Activated B cell treated with CpG ODN at 0.5 μM for 24 hours (primary cell): ENCODE measurements around the gene SORL1. TPM values are rescaled to one million over a fixed set of nuclear protein-coding genes. Genes with fewer than 3 reads are reported as not detected.

Experiments used
- ATAC-seq: fragments of 200-7000 bp; cut with Tn5 transposase; one replicate; pipeline ENCODE4 v1.10.0; 2021; ENCODE audit warnings: low read depth, mild to moderate bottlenecking, moderate library complexity
- CTCF ChIA-PET: fragments of 350-600 bp; sonication (Branson Sonifier 250); formaldehyde crosslinking; loops from one replicate; lab custom pipeline; 2021; ENCODE audit warnings: antibody characterized with exemption; lab: Charles Lee
- POLR2A ChIA-PET: fragments of 350-600 bp; sonication (Branson Sonifier 250); formaldehyde crosslinking; loops from one replicate; lab custom pipeline; 2021; ENCODE audit warnings: antibody characterized with exemption; lab: Charles Lee
- DNase-seq: peaks from one replicate; pipeline ENCODE4 v3.0.0; 2022
- H3K27ac Mint-ChIP-seq: one replicate; pipeline ENCODE4 v1.8.0; 2020; ENCODE audit warnings: mixed read lengths
- H3K27me3 Mint-ChIP-seq: one replicate; pipeline ENCODE4 v1.8.0; 2021; ENCODE audit warnings: mixed read lengths
- H3K36me3 Mint-ChIP-seq: one replicate; pipeline ENCODE4 v1.8.0; 2021; ENCODE audit warnings: low read depth, mixed read lengths
- H3K4me1 Mint-ChIP-seq: one replicate; pipeline ENCODE4 v1.8.0; 2021; ENCODE audit warnings: mixed read lengths
- H3K4me3 Mint-ChIP-seq: one replicate; pipeline ENCODE4 v1.8.0; 2020; ENCODE audit warnings: mild to moderate bottlenecking, mixed read lengths
- H3K9me3 Mint-ChIP-seq: one replicate; pipeline ENCODE4 v1.8.0; 2020; ENCODE audit warnings: mixed read lengths
- intact Hi-C: fragments of 100-400 bp; cut with micrococcal nuclease; formaldehyde crosslinking; loops from one replicate; pipeline ENCODE4 v1.15.1; 2024
- total RNA-seq: library from RNA; stranded (reverse); gene quantifications from 2 replicates; pipeline ENCODE4 v1.2.3, GENCODE V29; 2022
- TF ChIP-seq, protein P1 (sequence below): fragments of 200-600 bp; IDR thresholded peaks from one replicate; pipeline ENCODE4 v1.8.0; 2022; ENCODE audit warnings: antibody characterized with exemption, mild to moderate bottlenecking

The SORL1 gene
- total RNA-seq, 1 donor from 2014 or later: 180 TPM

GRCh38 chr11:121618516-121618915 is 166.4 kb downstream of the SORL1 start:
- Mint-ChIP-seq H3K9me3 (no peaks in the 10 kb centered on the region), H3K27me3 (no peaks in the 10 kb centered on the region), H3K27ac (no peak overlapping the region), H3K4me3 (no peak overlapping the region), H3K4me1 (no peaks in the 10 kb centered on the region), H3K36me3 (peaks cover 99% of the 10 kb centered on the region)
- no peak for DNase-seq
- intact Hi-C loops: no loop called here
- ATAC-seq: no peak
- CTCF ChIA-PET: no interaction called here
- TF ChIP-seq, protein P1, sequence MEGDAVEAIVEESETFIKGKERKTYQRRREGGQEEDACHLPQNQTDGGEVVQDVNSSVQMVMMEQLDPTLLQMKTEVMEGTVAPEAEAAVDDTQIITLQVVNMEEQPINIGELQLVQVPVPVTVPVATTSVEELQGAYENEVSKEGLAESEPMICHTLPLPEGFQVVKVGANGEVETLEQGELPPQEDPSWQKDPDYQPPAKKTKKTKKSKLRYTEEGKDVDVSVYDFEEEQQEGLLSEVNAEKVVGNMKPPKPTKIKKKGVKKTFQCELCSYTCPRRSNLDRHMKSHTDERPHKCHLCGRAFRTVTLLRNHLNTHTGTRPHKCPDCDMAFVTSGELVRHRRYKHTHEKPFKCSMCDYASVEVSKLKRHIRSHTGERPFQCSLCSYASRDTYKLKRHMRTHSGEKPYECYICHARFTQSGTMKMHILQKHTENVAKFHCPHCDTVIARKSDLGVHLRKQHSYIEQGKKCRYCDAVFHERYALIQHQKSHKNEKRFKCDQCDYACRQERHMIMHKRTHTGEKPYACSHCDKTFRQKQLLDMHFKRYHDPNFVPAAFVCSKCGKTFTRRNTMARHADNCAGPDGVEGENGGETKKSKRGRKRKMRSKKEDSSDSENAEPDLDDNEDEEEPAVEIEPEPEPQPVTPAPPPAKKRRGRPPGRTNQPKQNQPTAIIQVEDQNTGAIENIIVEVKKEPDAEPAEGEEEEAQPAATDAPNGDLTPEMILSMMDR: no peak
- POLR2A ChIA-PET: no interaction called here

DNA sequence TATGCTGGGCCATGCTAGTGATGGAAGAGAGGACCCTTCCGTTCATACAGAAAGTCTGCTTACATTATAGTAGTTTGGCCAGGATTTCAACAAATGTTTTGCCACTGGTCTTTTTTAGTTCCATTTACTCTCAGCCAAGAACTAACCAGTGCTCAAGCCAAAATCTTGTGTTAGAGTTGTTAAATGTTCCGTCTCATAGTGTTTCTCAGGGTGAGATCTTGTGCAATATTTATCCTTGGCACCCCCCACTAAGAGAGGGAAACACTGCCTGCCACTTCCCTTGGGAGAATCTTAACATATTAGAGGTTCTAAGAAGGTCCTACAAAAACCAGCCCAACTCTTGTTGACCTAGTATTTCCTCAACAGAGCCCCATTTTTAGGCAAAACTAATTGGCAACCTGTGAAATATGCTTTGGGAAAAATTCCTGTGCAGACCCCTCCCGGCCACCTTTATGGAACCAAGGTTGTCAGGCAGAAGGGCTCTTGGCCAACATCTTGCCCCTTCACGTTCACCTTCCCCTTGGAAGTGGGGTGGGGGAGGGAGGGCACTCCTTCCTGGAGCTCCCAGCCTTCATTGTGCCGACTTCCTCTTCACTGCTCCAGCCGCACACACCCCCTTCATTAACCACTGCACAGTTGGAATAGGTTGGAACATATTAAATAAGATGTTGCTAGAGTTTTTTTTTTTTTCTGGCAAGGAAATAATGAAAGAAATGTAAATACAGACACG is 173.8 kb downstream of the SORL1 start:
- H3K27me3 Mint-ChIP-seq: no peaks in the 10 kb centered on the region
- TF ChIP-seq, protein P1: no peak
- no peak overlapping the region for H3K27ac Mint-ChIP-seq
- no peaks in the 10 kb centered on the region for H3K9me3 Mint-ChIP-seq
- peaks cover 95% of the 10 kb centered on the region for H3K36me3 Mint-ChIP-seq
- DNase-seq (no peak), ATAC-seq (no peak)
- H3K4me1 Mint-ChIP-seq: no peaks in the 10 kb centered on the region
- ChIA-PET CTCF (no interaction called here), POLR2A (no interaction called here)
- no peak overlapping the region for H3K4me3 Mint-ChIP-seq
- intact Hi-C loops: no loop called here

GRCh38 chr11:121626507-121626875 is 174.4 kb downstream of the SORL1 start:
- POLR2A ChIA-PET: no interaction called here
- H3K27me3 Mint-ChIP-seq: no peaks in the 10 kb centered on the region
- TF ChIP-seq, protein P1: no peak
- H3K4me3 Mint-ChIP-seq: no peak overlapping the region
- H3K9me3 Mint-ChIP-seq: no peaks in the 10 kb centered on the region
- peaks cover 92% of the 10 kb centered on the region for H3K36me3 Mint-ChIP-seq
- ATAC-seq (no peak), DNase-seq (no peak)
- no peak overlapping the region for H3K27ac Mint-ChIP-seq
- intact Hi-C loops: no loop called here
- no peaks in the 10 kb centered on the region for H3K4me1 Mint-ChIP-seq
- CTCF ChIA-PET: no interaction called here

DNA sequence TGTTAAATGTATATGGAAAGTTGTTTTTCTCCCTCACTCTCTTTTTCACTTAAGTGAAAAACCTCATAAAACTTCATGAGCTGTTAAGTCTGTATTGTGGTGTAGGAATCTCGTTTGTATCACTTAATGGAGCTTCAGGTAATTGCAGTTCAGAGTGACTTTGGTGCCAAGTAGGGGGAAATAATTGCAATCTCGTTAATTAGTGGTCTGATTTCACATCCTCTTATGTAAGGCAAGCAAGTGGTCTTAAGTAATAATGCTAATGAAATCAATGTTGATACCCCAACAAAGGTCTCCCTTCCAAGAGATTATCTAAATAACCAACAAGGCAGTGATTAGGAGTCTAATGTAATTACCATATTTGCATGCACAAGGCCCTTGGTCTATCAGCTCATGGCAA is 174.9 kb downstream of the SORL1 start:
- CTCF ChIA-PET: no interaction called here
- POLR2A ChIA-PET: no interaction called here
- TF ChIP-seq, protein P1: no peak
- no peaks in the 10 kb centered on the region for H3K4me1 Mint-ChIP-seq
- peaks cover 89% of the 10 kb centered on the region for H3K36me3 Mint-ChIP-seq
- H3K4me3 Mint-ChIP-seq: no peak overlapping the region
- no peaks in the 10 kb centered on the region for H3K9me3 Mint-ChIP-seq
- no peak for ATAC-seq
- H3K27ac Mint-ChIP-seq: no peak overlapping the region
- intact Hi-C loops: no loop called here
- DNase-seq: no peak
- H3K27me3 Mint-ChIP-seq: no peaks in the 10 kb centered on the region

- Mint-ChIP-seq H3K4me1 (no peaks in the 10 kb centered on the region), H3K27ac (no peak overlapping the region), H3K27me3 (no peaks in the 10 kb centered on the region), H3K9me3 (no peaks in the 10 kb centered on the region), H3K36me3 (peaks cover 76% of the 10 kb centered on the region), H3K4me3 (no peak overlapping the region)
- DNase-seq (no peak), ATAC-seq (no peak)
- ChIA-PET CTCF (no interaction called here), POLR2A (no interaction called here)
- intact Hi-C loops: no loop called here
- TF ChIP-seq, protein P1: no peak
Measured at GRCh38 chr11:121630041-121630440, 177.9 kb downstream of the SORL1 start.
